Ishikawa (cell line): ENCODE measurements around the gene DRC7.

ENCODE experiments used
- CEBPB ChIP-seq: IDR thresholded peaks from 2 replicates; pipeline ENCODE4 v1.6.1; 2012
- CREB1 ChIP-seq: IDR thresholded peaks from 2 replicates; pipeline ENCODE4 v1.6.1; 2012; ENCODE audit warnings: low read depth
- EGR1 ChIP-seq: IDR thresholded peaks from 2 replicates; pipeline ENCODE4 v1.6.1; 2012
- EP300 ChIP-seq: IDR thresholded peaks from 2 replicates; pipeline ENCODE4 v1.6.1; 2012; ENCODE audit warnings: borderline replicate concordance
- FOXM1 ChIP-seq: IDR thresholded peaks from 2 replicates; pipeline ENCODE4 v1.6.1; 2012; ENCODE audit warnings: low read depth, borderline replicate concordance
- MAX ChIP-seq: IDR thresholded peaks from 2 replicates; pipeline ENCODE4 v1.6.1; 2012
- NFIC ChIP-seq: IDR thresholded peaks from 2 replicates; pipeline ENCODE4 v1.6.1; 2012
- RAD21 ChIP-seq: IDR thresholded peaks from 2 replicates; pipeline ENCODE4 v1.6.1; 2012; ENCODE audit warnings: low read depth
- REST ChIP-seq: IDR thresholded peaks from 2 replicates; pipeline ENCODE4 v1.6.1; 2012; ENCODE audit warnings: low read depth, mild to moderate bottlenecking
- TAF1 ChIP-seq: IDR thresholded peaks from 2 replicates; pipeline ENCODE4 v1.6.1; 2012; ENCODE audit warnings: low read depth, mild to moderate bottlenecking
- TCF12 ChIP-seq: IDR thresholded peaks from 2 replicates; pipeline ENCODE4 v1.6.1; 2012; ENCODE audit warnings: low read depth
- TEAD4 ChIP-seq: IDR thresholded peaks from 2 replicates; pipeline ENCODE4 v1.6.1; 2012
- USF1 ChIP-seq: IDR thresholded peaks from 2 replicates; pipeline ENCODE4 v1.6.1; 2012
- YY1 ChIP-seq: IDR thresholded peaks from 2 replicates; pipeline ENCODE4 v1.6.1; 2012; ENCODE audit warnings: low read depth
- ZBTB7A ChIP-seq: IDR thresholded peaks from 2 replicates; pipeline ENCODE4 v1.6.1; 2012; ENCODE audit warnings: low read depth

DRC7 gene

GRCh38 chr16:57760357-57761160 lies 66.0 kb downstream of the DRC7 start:
- TF ChIP-seq TEAD4 (no peak), CREB1 (no peak), MAX (no peak), YY1 (no peak), USF1 (no peak), TAF1 (no peak), CEBPB (no peak), FOXM1 (no peak), ZBTB7A (no peak), REST (no peak), TCF12 (no peak), NFIC (no peak), RAD21 (no peak), EGR1 (no peak), EP300 (no peak)

- no peak for TF ChIP-seq EP300
- TF ChIP-seq NFIC: no peak
- no peak for TF ChIP-seq USF1
- no peak for TF ChIP-seq RAD21
- no peak for TF ChIP-seq TCF12
- no peak for TF ChIP-seq REST
- TF ChIP-seq MAX: no peak
- no peak for TF ChIP-seq FOXM1
- TF ChIP-seq YY1: no peak
- no peak for TF ChIP-seq ZBTB7A
- no peak for TF ChIP-seq TAF1
- no peak for TF ChIP-seq TEAD4
- no peak for TF ChIP-seq EGR1
- TF ChIP-seq CEBPB: no peak
Observed at GRCh38 chr16:57761301-57761700, 66.7 kb downstream of the DRC7 start.

- TF ChIP-seq TEAD4 (no peak), EGR1 (no peak), TAF1 (no peak), EP300 (no peak), RAD21 (no peak), ZBTB7A (no peak)
Observed at GRCh38 chr16:57761957-57762356, 67.4 kb downstream of the DRC7 start.

- TF ChIP-seq TCF12 (no peak), EP300 (no peak), USF1 (no peak), RAD21 (no peak), TAF1 (no peak), EGR1 (no peak), NFIC (no peak), TEAD4 (no peak), CREB1 (no peak), REST (no peak), FOXM1 (no peak), ZBTB7A (no peak), CEBPB (no peak)
Observed at GRCh38 chr16:57762365-57763040, 67.9 kb downstream of the DRC7 start.
